Cardiac muscle cell (in vitro differentiated cells and primary cell): ENCODE measurements around the gene PUS7. TPM values are rescaled to one million over a fixed set of nuclear protein-coding genes. Genes with fewer than 3 reads are reported as not detected.
"Not testable (repeated sequence)": the region's sequence is repeated elsewhere in the genome, so short reads cannot be mapped to it uniquely, and the experiment has no call there.

ENCODE experiments used
- DNase-seq, 2 donors: peaks; one replicate each; pipeline versions ENCODE4 v3.0.0 to v3.0.0-alpha.2; 2010 to 2017; ENCODE audit warnings: low read depth in 1 of 2, low spot score in 1 of 2
- H3K27ac ChIP-seq: fragments of 200-600 bp; sonication (generic); 2 replicates; pipeline ENCODE4 v1.5.1; 2016
- H3K27me3 ChIP-seq: fragments of 200-600 bp; sonication (generic); 2 replicates; pipeline ENCODE4 v1.6.0; 2016; ENCODE audit warnings: control low read depth
- H3K36me3 ChIP-seq: fragments of 200-600 bp; sonication (generic); 2 replicates; pipeline ENCODE4 v1.5.1; 2016; ENCODE audit warnings: control low read depth
- H3K4me1 ChIP-seq: fragments of 200-600 bp; sonication (generic); 2 replicates; pipeline ENCODE4 v1.8.1; 2017; ENCODE audit warnings: low read depth, mild to moderate bottlenecking, mixed run types
- H3K4me3 ChIP-seq: fragments of 200-600 bp; sonication (generic); 2 replicates; pipeline ENCODE4 v1.5.1; 2016; ENCODE audit warnings: mild to moderate bottlenecking
- H3K9me3 ChIP-seq: fragments of 200-600 bp; sonication (generic); 2 replicates; pipeline ENCODE4 v1.5.1; 2017; ENCODE audit warnings: low read depth, mild to moderate bottlenecking, control low read depth
- polyA plus RNA-seq: library from polyadenylated mRNA; unstranded; fragments of >200 nt; fragmentation: Nextera tagmentation; extraction: Ambion mirVana; gene quantifications from 2 replicates; pipeline ENCODE4 v1.2.1, GENCODE V29; 2016
- total RNA-seq: library from RNA; depleted of rRNA; stranded (reverse); fragments of >200 nt; gene quantifications from 2 replicates; pipeline ENCODE4 v1.2.3, GENCODE V29; 2016
- TF ChIP-seq, protein P1 (sequence below): IDR thresholded peaks from 2 replicates; pipeline ENCODE4 v1.5.1; 2012; ENCODE audit warnings: low read depth, mild to moderate bottlenecking, low read length

The PUS7 gene
- total and polyA plus RNA-seq, 2 experiments from 2014 or later = 12.0 to 13.1 TPM

DNA sequence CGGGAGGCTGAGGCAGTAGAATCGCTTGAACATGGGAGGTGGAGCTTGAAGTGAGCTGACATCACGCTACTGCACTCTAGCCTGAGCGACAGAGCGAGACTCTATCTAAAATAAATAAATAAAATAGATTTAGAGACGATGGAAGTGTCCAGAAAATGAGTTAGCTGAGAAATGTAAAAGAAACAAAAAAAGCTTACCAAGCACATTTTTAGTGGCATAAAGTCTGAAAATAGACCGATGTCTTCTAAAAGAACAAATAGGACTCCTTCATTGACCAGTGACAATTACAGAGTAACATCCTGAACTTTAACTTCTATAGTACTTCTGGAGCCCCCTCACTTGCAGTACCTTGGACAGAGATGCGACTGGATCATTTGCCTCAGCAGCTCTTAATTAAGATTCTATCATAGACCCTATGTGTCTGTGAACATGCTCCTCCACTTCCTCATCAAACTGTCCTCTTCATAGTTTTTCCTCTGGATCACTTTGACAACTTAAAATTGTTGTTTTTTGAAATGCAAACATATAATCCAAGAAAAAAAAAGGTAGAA is 108.1 kb downstream of the PUS7 start:
- Histone ChIP-seq H3K4me3 (no peak overlapping the region), H3K27ac (no peak overlapping the region), H3K27me3 (no peaks in the 10 kb centered on the region), H3K9me3 (no peaks in the 10 kb centered on the region), H3K36me3 (no peaks in the 10 kb centered on the region), H3K4me1 (no peaks in the 10 kb centered on the region)
- TF ChIP-seq, protein P1, sequence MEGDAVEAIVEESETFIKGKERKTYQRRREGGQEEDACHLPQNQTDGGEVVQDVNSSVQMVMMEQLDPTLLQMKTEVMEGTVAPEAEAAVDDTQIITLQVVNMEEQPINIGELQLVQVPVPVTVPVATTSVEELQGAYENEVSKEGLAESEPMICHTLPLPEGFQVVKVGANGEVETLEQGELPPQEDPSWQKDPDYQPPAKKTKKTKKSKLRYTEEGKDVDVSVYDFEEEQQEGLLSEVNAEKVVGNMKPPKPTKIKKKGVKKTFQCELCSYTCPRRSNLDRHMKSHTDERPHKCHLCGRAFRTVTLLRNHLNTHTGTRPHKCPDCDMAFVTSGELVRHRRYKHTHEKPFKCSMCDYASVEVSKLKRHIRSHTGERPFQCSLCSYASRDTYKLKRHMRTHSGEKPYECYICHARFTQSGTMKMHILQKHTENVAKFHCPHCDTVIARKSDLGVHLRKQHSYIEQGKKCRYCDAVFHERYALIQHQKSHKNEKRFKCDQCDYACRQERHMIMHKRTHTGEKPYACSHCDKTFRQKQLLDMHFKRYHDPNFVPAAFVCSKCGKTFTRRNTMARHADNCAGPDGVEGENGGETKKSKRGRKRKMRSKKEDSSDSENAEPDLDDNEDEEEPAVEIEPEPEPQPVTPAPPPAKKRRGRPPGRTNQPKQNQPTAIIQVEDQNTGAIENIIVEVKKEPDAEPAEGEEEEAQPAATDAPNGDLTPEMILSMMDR = no peak
- DNase-seq = peak in 1 of 2 donors; percentile 44

DNA sequence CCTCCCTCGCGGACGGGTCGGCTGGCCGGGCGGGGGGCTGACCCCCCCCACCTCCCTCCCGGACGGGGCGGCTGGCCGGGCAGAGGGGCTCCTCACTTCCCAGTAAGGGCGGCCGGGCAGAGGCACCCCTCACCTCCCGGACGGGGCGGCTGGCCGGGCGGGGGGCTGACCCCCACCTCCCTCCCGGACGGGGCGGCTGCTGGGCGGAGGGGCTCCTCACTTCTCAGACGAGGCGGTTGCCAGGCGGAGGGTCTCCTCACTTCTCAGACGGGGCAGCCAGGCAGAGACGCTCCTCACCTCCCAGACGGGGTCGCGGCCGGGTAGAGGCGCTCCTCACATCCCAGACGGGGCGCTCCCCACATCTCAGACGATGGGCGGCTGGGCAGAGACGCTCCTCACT is 111.3 kb downstream of the PUS7 start:
- not testable (repeated sequence) for H3K27ac ChIP-seq, H3K4me3 ChIP-seq, DNase-seq, H3K27me3 ChIP-seq, H3K36me3 ChIP-seq, H3K9me3 ChIP-seq, H3K4me1 ChIP-seq

DNA sequence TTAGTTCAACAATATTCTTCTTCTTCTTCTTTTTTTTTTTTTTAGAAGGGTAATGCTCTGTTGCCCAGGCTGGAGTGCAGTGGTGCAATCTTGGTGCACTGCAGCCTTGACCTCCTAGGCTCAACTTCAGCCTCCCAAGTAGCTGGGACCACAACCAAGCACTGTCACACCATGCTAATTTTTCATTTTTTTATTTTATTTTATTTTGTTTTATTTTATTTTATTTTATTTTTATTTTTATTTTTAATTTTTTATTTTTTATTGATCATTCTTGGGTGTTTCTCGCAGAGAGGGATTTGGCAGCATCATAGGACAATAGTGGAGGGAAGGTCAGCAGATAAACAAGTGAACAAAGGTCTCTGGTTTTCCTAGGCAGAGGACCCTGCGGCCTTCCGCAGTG is 112.3 kb downstream of the PUS7 start:
- not testable (repeated sequence) for H3K9me3 ChIP-seq, H3K4me3 ChIP-seq, H3K27ac ChIP-seq, H3K4me1 ChIP-seq, H3K27me3 ChIP-seq, H3K36me3 ChIP-seq, DNase-seq

GRCh38 chr7:105408791-105409410 is 113.2 kb downstream of the PUS7 start:
- H3K36me3 ChIP-seq = no peaks in the 10 kb centered on the region
- TF ChIP-seq, protein P1 = no peak
- H3K4me3 ChIP-seq = no peak overlapping the region
- no peak for DNase-seq
- no peaks in the 10 kb centered on the region for H3K4me1 ChIP-seq
- H3K27me3 ChIP-seq = no peaks in the 10 kb centered on the region
- no peak overlapping the region for H3K27ac ChIP-seq
- H3K9me3 ChIP-seq = no peaks in the 10 kb centered on the region

Other genes starting within 250 kb of the PUS7 start
- gene SRPK2, start 133.3 kb downstream of the PUS7 start, total RNA-seq = 25.0 and 35.4 TPM in 2 replicates
- 37.1 and 56.1 TPM in 2 replicates for gene SRPK2, start 133.3 kb downstream of the PUS7 start, polyA plus RNA-seq
- gene RINT1, start 9.9 kb upstream of the PUS7 start, total RNA-seq = 9.9 and 16.5 TPM in 2 replicates
- gene RINT1, start 9.9 kb upstream of the PUS7 start, polyA plus RNA-seq = 14.1 and 21.8 TPM in 2 replicates
- gene EFCAB10, start 59.2 kb upstream of the PUS7 start, total RNA-seq = not detected in 2 replicates
- gene EFCAB10, start 59.2 kb upstream of the PUS7 start, polyA plus RNA-seq = 0.57 and 1.5 TPM in 2 replicates